ENCODE data around the gene CORO1A.
"Not testable (repeated sequence)": the region's sequence is repeated elsewhere in the genome, so short reads cannot be mapped to it uniquely, and the experiment has no call there.

CORO1A gene

DNA sequence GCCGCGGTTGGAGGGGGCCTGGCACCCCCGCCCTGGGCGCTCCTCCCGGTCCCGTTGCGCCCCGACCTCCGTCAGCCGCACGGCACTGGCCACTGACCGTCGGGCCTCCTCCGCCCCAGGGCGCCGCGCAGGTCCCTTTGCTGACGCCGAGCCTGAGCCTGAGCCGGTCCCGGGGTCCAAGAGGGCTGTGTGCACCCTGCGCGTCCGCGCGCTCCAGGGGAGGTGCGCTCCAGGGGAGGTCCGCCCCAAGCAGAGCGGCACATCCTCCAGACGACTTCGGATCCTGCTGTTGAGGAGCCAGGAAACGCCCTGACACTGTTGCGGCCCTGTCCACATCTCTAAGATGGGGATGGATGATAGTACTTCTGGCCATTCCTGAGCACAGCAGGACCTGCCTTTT, 22.9 kb downstream of the CORO1A start:
- not testable (repeated sequence) for DNase-seq

- not testable (repeated sequence) for DNase-seq
These were observed 23.8 kb downstream of the CORO1A start for GRCh38 chr16:30207063-30207704.

DNA sequence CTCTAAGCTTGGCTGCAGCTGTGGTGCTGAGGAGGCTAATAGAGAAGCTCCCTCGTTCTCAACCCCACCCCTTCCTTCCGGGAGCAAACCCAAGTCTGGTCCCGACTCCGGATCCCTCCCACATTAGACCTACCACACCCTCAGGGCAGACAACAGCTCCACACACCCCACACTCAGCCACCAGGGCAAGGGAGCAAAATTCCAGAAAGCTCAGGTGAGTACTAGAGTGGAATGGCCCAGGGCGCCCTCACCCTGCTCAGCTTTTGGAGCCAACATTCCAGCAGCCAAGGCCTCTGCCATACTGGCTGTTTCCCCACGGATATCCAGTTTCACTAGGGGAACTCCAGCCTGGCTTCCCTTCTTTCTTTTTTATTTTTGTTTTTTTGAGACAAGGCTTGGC, 25.6 kb downstream of the CORO1A start:
- not testable (repeated sequence) for DNase-seq

GRCh38 chr16:30211414-30211813, 28.0 kb downstream of the CORO1A start:
- not testable (repeated sequence) for DNase-seq

DNA sequence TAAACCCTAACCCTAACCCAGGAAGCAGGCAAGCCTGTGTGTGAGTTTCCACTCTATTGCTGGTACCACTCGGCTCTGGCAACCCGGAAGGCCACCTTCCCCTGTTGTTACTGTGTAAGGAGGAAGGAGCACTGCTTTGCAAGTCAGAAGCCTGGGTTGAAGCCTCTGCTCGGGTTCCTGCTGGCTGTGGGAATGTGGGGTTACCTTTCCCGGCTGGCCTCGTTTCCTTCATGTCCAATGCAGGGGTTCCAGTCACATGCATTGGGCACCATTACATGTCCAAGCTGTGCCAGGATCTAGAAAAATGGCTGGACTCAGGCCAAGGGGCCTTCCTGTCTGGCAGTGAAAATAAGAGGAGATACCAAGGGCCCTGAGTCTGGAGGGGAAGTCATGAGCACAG, 33.7 kb downstream of the CORO1A start:
- not testable (repeated sequence) for DNase-seq
